K562 (cell line): Measurements from ENCODE around the gene DCTN2. TPM values are rescaled to one million over a fixed set of nuclear protein-coding genes. Genes with fewer than 3 reads are reported as not detected.

Experiments used
- ATAC-seq: fragments of 200-7000 bp; cut with Tn5 transposase; 3 replicates; pipeline ENCODE4 v1.9.1; 2020; ENCODE audit warnings: moderate library complexity
- BruUV-seq: library from RNA; stranded (reverse); fragments of 400-500 nt; replicated peaks from 2 replicates; lab custom pipeline; 2021; lab: Mats Ljungman, UMichigan
- CTCF ChIA-PET: fragments of 300-600 bp; formaldehyde crosslinking; extraction: SDS; loops from one replicate; lab custom pipeline; 2021; ENCODE audit warnings: low intra/inter-chr PET ratio; lab: Yijun Ruan, JAX
- POLR2A ChIA-PET: fragments of 300-600, 350-650 bp; sonication (Branson Sonifier 250); formaldehyde crosslinking; extraction: SDS; loops from one replicate; lab custom pipeline; 2021; ENCODE audit warnings: antibody characterized with exemption, inconsistent platforms; lab: Yijun Ruan, JAX
- DNase-seq, 4 experiments: peaks; one replicate each; pipeline versions ENCODE4 v3.0.0 to v3.0.0-alpha.2; 2011 to 2018; ENCODE audit warnings: low spot score in 3 of 4, mixed read lengths in 3 of 4; ENCODE audit errors: extremely low read depth in 1 of 4
- FAIRE-seq: peaks from 2 replicates; lab custom pipeline; 2011; peaks lifted over from hg19 to GRCh38; lab: Jason Lieb, UNC
- H2AFZ ChIP-seq: 2 replicates; pipeline ENCODE4 v1.6.0; 2011; ENCODE audit warnings: low read depth, low read length, control low read depth, inconsistent platforms
- H3K27ac ChIP-seq: fragments of 200-600 bp; 3 replicates; pipeline ENCODE4 v1.8.0; 2011; ENCODE audit warnings: low read depth, mild to moderate bottlenecking, control low read depth, inconsistent platforms, low read length, moderate library complexity, mixed read lengths; ENCODE audit errors: extremely low read depth
- H3K27me3 ChIP-seq, 2 experiments: fragments of 300-600 bp in 1 of 2; 2 replicates in 1 of 2; 3 replicates in 1 of 2; pipeline versions ENCODE4 v1.6.0 to v1.8.0; 2011; ENCODE audit warnings: inconsistent platforms in 2 of 2, low read length in 2 of 2, mild to moderate bottlenecking in 1 of 2, mixed read lengths in 1 of 2, moderate library complexity in 1 of 2; ENCODE audit not compliant: control insufficient read depth in 2 of 2, insufficient read depth in 2 of 2
- H3K36me3 ChIP-seq: fragments of 300-600 bp; 3 replicates; pipeline ENCODE4 v1.8.0; 2011; ENCODE audit warnings: mild to moderate bottlenecking, low read length, inconsistent platforms; ENCODE audit not compliant: control insufficient read depth, insufficient read depth
- H3K4me1 ChIP-seq, 2 experiments: fragments of 200-600 bp in 1 of 2; replicated peaks in 1 of 2; 2 replicates in 1 of 2; 3 replicates in 1 of 2; pipeline versions ENCODE4 v1.5.1 to v1.8.0; 2011; ENCODE audit warnings: inconsistent platforms in 2 of 2, low read length in 2 of 2, mild to moderate bottlenecking in 1 of 2, mixed read lengths in 1 of 2, moderate library complexity in 1 of 2; ENCODE audit not compliant: control insufficient read depth in 2 of 2, insufficient read depth in 2 of 2
- H3K4me2 ChIP-seq: 2 replicates; pipeline ENCODE4 v1.6.1; 2011; ENCODE audit warnings: low read length, control low read depth, inconsistent platforms, mixed read lengths; ENCODE audit not compliant: insufficient read depth
- H3K4me3 ChIP-seq: fragments of 200-600 bp; sonication (generic), shearing (Covaris generic); 2 replicates; pipeline ENCODE4 v1.5.1; 2016; ENCODE audit warnings: control low read depth, inconsistent platforms
- H3K79me2 ChIP-seq: fragments of 200-600 bp; 3 replicates; pipeline ENCODE4 v1.8.0; 2011; ENCODE audit warnings: low read length, inconsistent platforms; ENCODE audit not compliant: control insufficient read depth, insufficient read depth
- H3K9ac ChIP-seq, 2 experiments: 2 replicates each; pipeline versions ENCODE4 v1.6.0 to v1.6.1; 2011; ENCODE audit warnings: low read depth in 2 of 2, low read length in 2 of 2, control low read depth in 1 of 2, inconsistent platforms in 1 of 2, mild to moderate bottlenecking in 1 of 2, mixed read lengths in 1 of 2; ENCODE audit not compliant: insufficient read depth in 1 of 2
- H3K9me1 ChIP-seq: one replicate; pipeline ENCODE4 v1.6.0; 2011; ENCODE audit warnings: inconsistent platforms, mild to moderate bottlenecking, low read length, moderate library complexity; ENCODE audit not compliant: control insufficient read depth, insufficient read depth
- H3K9me3 ChIP-seq: replicated peaks from 2 replicates; pipeline ENCODE4 v1.5.1; 2011; ENCODE audit warnings: low read depth, low read length, inconsistent platforms; ENCODE audit not compliant: control insufficient read depth, insufficient read depth
- H4K20me1 ChIP-seq: replicated peaks from 2 replicates; pipeline ENCODE4 v1.6.1; 2011; ENCODE audit warnings: low read length, inconsistent platforms, mixed read lengths; ENCODE audit not compliant: control insufficient read depth, insufficient read depth
- DACH1 ChIP-seq: fragments of 450-650 bp; IDR thresholded peaks from 2 replicates; pipeline ENCODE4 v1.6.1; 2018; ENCODE audit not compliant: partially characterized antibody
- HNRNPL ChIP-seq: fragments of 200-400 bp; formaldehyde crosslinking; IDR thresholded peaks from 2 replicates; pipeline ENCODE4 v1.6.1; 2017; ENCODE audit warnings: low read depth, mild to moderate bottlenecking, low read length
- MEIS2 ChIP-seq: fragments of 450-650 bp; IDR thresholded peaks from 2 replicates; pipeline ENCODE4 v1.6.1; 2014; ENCODE audit warnings: mild to moderate bottlenecking; ENCODE audit not compliant: partially characterized antibody
- NONO ChIP-seq, 2 experiments: fragments of 200-400 bp in 1 of 2; fragments of 450-650 bp in 1 of 2; formaldehyde crosslinking in 1 of 2; IDR thresholded peaks; 2 replicates each; pipeline ENCODE4 v1.6.1; 2017; ENCODE audit warnings: low read depth in 2 of 2, mild to moderate bottlenecking in 2 of 2, moderate library complexity in 2 of 2, low read length in 1 of 2
- PBX2 ChIP-seq, 2 experiments: IDR thresholded peaks in 1 of 2; conservative IDR thresholded peaks in 1 of 2; 2 replicates each; pipeline ENCODE4 v1.6.1; 2016; ENCODE audit warnings: low read depth in 2 of 2, mild to moderate bottlenecking in 1 of 2, missing compliant biosample characterization in 1 of 2, missing genetic modification characterization in 1 of 2, moderate library complexity in 1 of 2
- PKNOX1 ChIP-seq: fragments of 450-650 bp; IDR thresholded peaks from 2 replicates; pipeline ENCODE4 v1.6.1; 2016
- TFAP4 ChIP-seq: sonication (generic); formaldehyde crosslinking; IDR thresholded peaks from 2 replicates; pipeline ENCODE4 v1.8.0; 2022; ENCODE audit warnings: missing genetic modification reagents, mild to moderate bottlenecking, moderate library complexity, borderline replicate concordance
- WGBS: fragments of 100-300 bp; shearing (Covaris generic); methylation state at CpG from one replicate; pipeline ENCODE4 v1.1.6; 2016; ENCODE audit warnings: low coverage, mixed read lengths; ENCODE audit not compliant: insufficient coverage; ENCODE audit errors: missing lambda C conversion rate; 5-methylcytosine and 5-hydroxymethylcytosine counted together
- in situ Hi-C: fragments of 300-500 bp; cut with MboI; formaldehyde crosslinking; loops from 4 replicates; pipeline ENCODE4 v1.15.0; 2018; ENCODE audit warnings: inconsistent platforms, mixed read lengths
- intact Hi-C: fragments of 100-400 bp; cut with micrococcal nuclease; formaldehyde crosslinking; loops from 2 replicates; pipeline ENCODE4 v1.14.2; 2022
- polyA plus RNA-seq, 8 experiments: library from polyadenylated mRNA; depleted of rRNA in 4 of 8; stranded (reverse) in 5 of 8; unstranded in 3 of 8; fragments of >200 nt; fragmentation: Nextera tagmentation in 2 of 8; fragmentation: Illumina TruSeq in 1 of 8; extraction: Ambion mirVana in 2 of 8; extraction: Trizol in 1 of 8; gene quantifications; 2 replicates each; pipeline versions ENCODE4 v1.2.1 to v1.2.3, GENCODE V29; 2011 to 2014; ENCODE audit warnings: inconsistent platforms in 1 of 8, missing spikeins in 1 of 8
- total RNA-seq, 7 experiments: library from RNA; depleted of rRNA in 6 of 7; stranded (reverse); fragments of >200 nt in 6 of 7; fragmentation: Illumina TruSeq in 2 of 7; extraction: Trizol in 2 of 7; gene quantifications; 2 replicates each; pipeline versions ENCODE4 v1.2.1 to v1.2.3, GENCODE V29; 2011 to 2021; ENCODE audit warnings: low replicate concordance in 1 of 7

Gene DCTN2
- total and polyA plus RNA-seq, 9 of the 15 experiments (the other 6 are each of a cell fraction or from before 2014, with no cell fraction given): 43.6 to 270 (median 125) TPM

GRCh38 chr12:57541717-57542116, 5.3 kb downstream of the DCTN2 start:
- no peak for FAIRE-seq
- no peaks in the 10 kb centered on the region for H3K27me3 ChIP-seq
- TF ChIP-seq DACH1: no peak
- no peak for TF ChIP-seq NONO (IDR thresholded peaks at IDR 0.05; ENCODE audit: low read depth in 2 of 2, low read length in 1 of 2)
- no peak for TF ChIP-seq HNRNPL
- TF ChIP-seq, all 486 proteins: peak for 0
- DNase-seq (no peak), ATAC-seq (no peak)
- WGBS: 82% methylated on average over 2 of the region's 2 CpGs
- H3K79me2 ChIP-seq: peaks cover 66% of the 10 kb centered on the region
- intact Hi-C loops (no loop called here), in situ Hi-C loops (no loop called here)
- no TSS peak for BruUV-seq
- H4K20me1 ChIP-seq: no peaks in the 10 kb centered on the region
- no peak overlapping the region for H3K4me2 ChIP-seq
- ChIA-PET POLR2A (interaction anchor here (1.1 to 12.7 kb wide), 3 partner anchors 9 to 14 kb away, joined by 3 to 225 read pairs (median 4); partner anchors contain the start of gene MBD6), CTCF (no interaction called here)
- H3K27ac ChIP-seq: peak overlapping the region; percentile 78; the same call in 2 of the 3 replicates
- peaks cover 72% of the 10 kb centered on the region for H3K36me3 ChIP-seq
- H3K9me1 ChIP-seq: no peaks in the 10 kb centered on the region
- no peak overlapping the region for H3K4me3 ChIP-seq
- no peaks in the 10 kb centered on the region for H3K9me3 ChIP-seq
- H3K9ac ChIP-seq: peak overlapping the region in 1 of 2 experiments; percentile 28; a peak in 1 of 4 replicates
- peaks cover 27 to 66% of the 10 kb centered on the region in 2 experiments for H3K4me1 ChIP-seq
- H2AFZ ChIP-seq: no peak overlapping the region

- CTCF ChIA-PET: no interaction called here
- H3K27ac ChIP-seq: peak overlapping the region; percentile 78
- intact Hi-C loops: no loop called here
- peaks cover 59% of the 10 kb centered on the region for H3K79me2 ChIP-seq
- BruUV-seq: no TSS peak
- H3K4me1 ChIP-seq: peaks cover 23 to 63% of the 10 kb centered on the region in 2 experiments
- no peaks in the 10 kb centered on the region for H3K27me3 ChIP-seq
- peak overlapping the region; percentile 50 for H3K4me2 ChIP-seq
- peaks cover 78% of the 10 kb centered on the region for H3K36me3 ChIP-seq
- FAIRE-seq (no peak), DNase-seq (peak in 1 of 4 experiments; percentile 36)
- H2AFZ ChIP-seq: no peak overlapping the region
- peak; percentile 57 for TF ChIP-seq PKNOX1
- no peak for TF ChIP-seq PBX2 (CRISPR knock-in tag; IDR thresholded peaks at IDR 0.05; ENCODE audit: low read depth)
- TF ChIP-seq PBX2 (tag; conservative IDR thresholded peaks at IDR 0.05; ENCODE audit: low read depth): peak; percentile 63; the same call in 1 of the 2 replicates
- peak; percentile 74 for TF ChIP-seq MEIS2
- TF ChIP-seq TFAP4 (CRISPR knock-in tag): no peak
- TF ChIP-seq, all 486 proteins: peak for 3
- Histone ChIP-seq H3K9me3 (no peaks in the 10 kb centered on the region), H3K9ac (peak overlapping the region in 1 of 2 experiments; percentile 8; a peak in 1 of 4 replicates), H3K9me1 (no peaks in the 10 kb centered on the region), H4K20me1 (no peaks in the 10 kb centered on the region), H3K4me3 (no peak overlapping the region)
- POLR2A ChIA-PET: interaction anchor here (0.6 to 12.7 kb wide), 6 partner anchors 10 to 273 kb away, joined by 3 to 225 read pairs (median 4); partner anchors contain the start of genes DDIT3 and MBD6
- ATAC-seq: no peak
- 15% methylated on average over 2 of the region's 2 CpGs for WGBS
- in situ Hi-C loops: no loop called here
Observed at GRCh38 chr12:57541001-57541400, 6.0 kb downstream of the DCTN2 start.
